ENCODE measurements around the gene SPAG9.
"Not testable (repeated sequence)": the region's sequence is repeated elsewhere in the genome, so short reads cannot be mapped to it uniquely, and the experiment has no call there.

Gene SPAG9

GRCh38 chr17:50945779-50946222 lies 174.9 kb downstream of the SPAG9 start:
- Mint-ChIP-seq H3K27ac (no peak overlapping the region), H3K27me3 (no peaks in the 10 kb centered on the region), H3K4me1 (ENCODE audit: low read depth) (peaks cover 28% of the 10 kb centered on the region), H3K4me3 (no peak overlapping the region), H3K36me3 (ENCODE audit: low read depth) (no peaks in the 10 kb centered on the region), H3K9me3 (no peaks in the 10 kb centered on the region)

GRCh38 chr17:50944902-50945720 lies 175.6 kb downstream of the SPAG9 start:
- H3K4me3 Mint-ChIP-seq: peak overlapping the region; percentile 81
- peaks cover 22% of the 10 kb centered on the region for H3K4me1 Mint-ChIP-seq (ENCODE audit: low read depth)
- H3K36me3 Mint-ChIP-seq (ENCODE audit: low read depth): no peaks in the 10 kb centered on the region
- H3K27me3 Mint-ChIP-seq: no peaks in the 10 kb centered on the region
- H3K9me3 Mint-ChIP-seq: no peaks in the 10 kb centered on the region
- no peak overlapping the region for H3K27ac Mint-ChIP-seq

GRCh38 chr17:50944054-50944901 lies 176.4 kb downstream of the SPAG9 start:
- H3K9me3 Mint-ChIP-seq: no peaks in the 10 kb centered on the region
- peak overlapping the region; percentile 86 for H3K27ac Mint-ChIP-seq
- H3K36me3 Mint-ChIP-seq (ENCODE audit: low read depth): no peaks in the 10 kb centered on the region
- no peaks in the 10 kb centered on the region for H3K27me3 Mint-ChIP-seq
- H3K4me3 Mint-ChIP-seq: peak overlapping the region; percentile 81
- H3K4me1 Mint-ChIP-seq (ENCODE audit: low read depth): peaks cover 22% of the 10 kb centered on the region

- H3K27me3 Mint-ChIP-seq: no peaks in the 10 kb centered on the region
- H3K4me3 Mint-ChIP-seq: peak overlapping the region; percentile 81
- H3K4me1 Mint-ChIP-seq (ENCODE audit: low read depth): peaks cover 22% of the 10 kb centered on the region
- H3K36me3 Mint-ChIP-seq (ENCODE audit: low read depth): no peaks in the 10 kb centered on the region
- H3K9me3 Mint-ChIP-seq: no peaks in the 10 kb centered on the region
- H3K27ac Mint-ChIP-seq: peak overlapping the region; percentile 86
Measured at GRCh38 chr17:50943575-50943933, 177.1 kb downstream of the SPAG9 start.

- not testable (repeated sequence) for H3K36me3 Mint-ChIP-seq (ENCODE audit: low read depth); H3K27ac Mint-ChIP-seq; H3K9me3 Mint-ChIP-seq; H3K27me3 Mint-ChIP-seq; H3K4me3 Mint-ChIP-seq
- peaks cover 22% of the 10 kb centered on the region for H3K4me1 Mint-ChIP-seq (ENCODE audit: low read depth)
Measured at GRCh38 chr17:50941676-50942048, 179.0 kb downstream of the SPAG9 start.

- H3K4me3 Mint-ChIP-seq: no peak overlapping the region
- H3K27ac Mint-ChIP-seq: no peak overlapping the region
- H3K4me1 Mint-ChIP-seq (ENCODE audit: low read depth): peaks cover 22% of the 10 kb centered on the region
Measured at GRCh38 chr17:50939795-50940684, 180.6 kb downstream of the SPAG9 start.

GRCh38 chr17:50939542-50939794 lies 181.2 kb downstream of the SPAG9 start:
- Mint-ChIP-seq H3K4me1 (ENCODE audit: low read depth) (peaks cover 22% of the 10 kb centered on the region), H3K36me3 (ENCODE audit: low read depth) (no peaks in the 10 kb centered on the region), H3K4me3 (no peak overlapping the region), H3K27me3 (no peaks in the 10 kb centered on the region), H3K9me3 (no peaks in the 10 kb centered on the region), H3K27ac (no peak overlapping the region)

More at GRCh38 chr17:50939795-50940684, 180.6 kb downstream of the SPAG9 start:
- no peaks in the 10 kb centered on the region for H3K36me3 Mint-ChIP-seq (ENCODE audit: low read depth)
- H3K27me3 Mint-ChIP-seq: no peaks in the 10 kb centered on the region
- H3K9me3 Mint-ChIP-seq: no peaks in the 10 kb centered on the region

GRCh38 chr17:50938821-50939541 lies 181.7 kb downstream of the SPAG9 start:
- peak overlapping the region; percentile 10 for H3K27ac Mint-ChIP-seq
- H3K4me1 Mint-ChIP-seq (ENCODE audit: low read depth): peaks cover 21% of the 10 kb centered on the region
- H3K27me3 Mint-ChIP-seq: no peaks in the 10 kb centered on the region
- H3K36me3 Mint-ChIP-seq (ENCODE audit: low read depth): no peaks in the 10 kb centered on the region
- no peaks in the 10 kb centered on the region for H3K9me3 Mint-ChIP-seq
- H3K4me3 Mint-ChIP-seq: no peak overlapping the region

- H3K27ac Mint-ChIP-seq: no peak overlapping the region
- no peaks in the 10 kb centered on the region for H3K9me3 Mint-ChIP-seq
- H3K36me3 Mint-ChIP-seq (ENCODE audit: low read depth): no peaks in the 10 kb centered on the region
- peaks cover 8% of the 10 kb centered on the region for H3K4me1 Mint-ChIP-seq (ENCODE audit: low read depth)
- no peaks in the 10 kb centered on the region for H3K27me3 Mint-ChIP-seq
- H3K4me3 Mint-ChIP-seq: no peak overlapping the region
Measured at GRCh38 chr17:50935996-50936266, 184.7 kb downstream of the SPAG9 start.

- Mint-ChIP-seq H3K27ac (no peak overlapping the region), H3K9me3 (no peaks in the 10 kb centered on the region), H3K27me3 (no peaks in the 10 kb centered on the region), H3K36me3 (ENCODE audit: low read depth) (no peaks in the 10 kb centered on the region), H3K4me1 (ENCODE audit: low read depth) (peaks cover 12% of the 10 kb centered on the region), H3K4me3 (no peak overlapping the region)
Measured at GRCh38 chr17:50935221-50935995, 185.3 kb downstream of the SPAG9 start.

- H3K4me3 Mint-ChIP-seq: no peak overlapping the region
- H3K27ac Mint-ChIP-seq: no peak overlapping the region
- H3K36me3 Mint-ChIP-seq (ENCODE audit: low read depth): no peaks in the 10 kb centered on the region
- peaks cover 12% of the 10 kb centered on the region for H3K4me1 Mint-ChIP-seq (ENCODE audit: low read depth)
- H3K27me3 Mint-ChIP-seq: no peaks in the 10 kb centered on the region
- H3K9me3 Mint-ChIP-seq: no peaks in the 10 kb centered on the region
Measured at GRCh38 chr17:50934672-50935220, 185.9 kb downstream of the SPAG9 start.

- Mint-ChIP-seq H3K36me3 (ENCODE audit: low read depth) (no peaks in the 10 kb centered on the region), H3K9me3 (no peaks in the 10 kb centered on the region), H3K4me1 (ENCODE audit: low read depth) (peaks cover 12% of the 10 kb centered on the region), H3K27me3 (no peaks in the 10 kb centered on the region), H3K27ac (no peak overlapping the region), H3K4me3 (no peak overlapping the region)
Measured at GRCh38 chr17:50934161-50934560, 186.5 kb downstream of the SPAG9 start.

- Mint-ChIP-seq H3K4me3 (peak overlapping the region; percentile 78), H3K36me3 (ENCODE audit: low read depth) (no peaks in the 10 kb centered on the region), H3K27ac (peak overlapping the region; percentile 79), H3K9me3 (no peaks in the 10 kb centered on the region), H3K27me3 (no peaks in the 10 kb centered on the region), H3K4me1 (ENCODE audit: low read depth) (peaks cover 23% of the 10 kb centered on the region)
Measured at GRCh38 chr17:50931144-50931908, 189.3 kb downstream of the SPAG9 start.

Measured in stimulated activated naive CD8-positive, alpha-beta T cell treated with anti-CD3 and anti-CD28 coated beads, Interleukin-15, Interleukin-2, amounts not matched to agents 100 ng/mL and 50 ng/mL, for 24 hours (primary cell).